GM21717 (cell line): ENCODE results near the gene GPSM3.
"Not testable (repeated sequence)": the region's sequence is repeated elsewhere in the genome, so short reads cannot be mapped to it uniquely, and the experiment has no call there.

Source experiments
- ATAC-seq: cut with Tn5 transposase; IDR thresholded peaks from one replicate; pipeline ENCODE4 v1.9.1; 2021; ENCODE audit warnings: mild to moderate bottlenecking, moderate library complexity; ENCODE audit not compliant: unreplicated experiment

GPSM3 gene

GRCh38 chr6:32152769-32153563 lies 39.5 kb downstream of the GPSM3 start:
- no peak for ATAC-seq

GRCh38 chr6:32151863-32152768 lies 40.3 kb downstream of the GPSM3 start, which contains the start of gene PRRT1:
Gene PRRT1, minus strand, starts transcription at chr6:32151939. Its CDS starts 112 bp downstream, at chr6:32151827.
- ATAC-seq: no peak

GRCh38 chr6:32151181-32151862 lies 41.1 kb downstream of the GPSM3 start:
- ATAC-seq: no peak

- ATAC-seq: no peak
Observed at GRCh38 chr6:32149932-32150870, 42.2 kb downstream of the GPSM3 start.

GRCh38 chr6:32149092-32149755 lies 43.2 kb downstream of the GPSM3 start:
- ATAC-seq: no peak

- ATAC-seq: no peak
Observed at GRCh38 chr6:32148289-32149091, 44.0 kb downstream of the GPSM3 start.

GRCh38 chr6:32147401-32148132 lies 44.9 kb downstream of the GPSM3 start:
- ATAC-seq: no peak

- no peak for ATAC-seq
Observed at GRCh38 chr6:32146687-32147086, 45.8 kb downstream of the GPSM3 start.

GRCh38 chr6:32146287-32146686 lies 46.2 kb downstream of the GPSM3 start:
- no peak for ATAC-seq

- not testable (repeated sequence) for ATAC-seq
Observed at GRCh38 chr6:32144238-32144637, 48.2 kb downstream of the GPSM3 start.
